HepG2 (cell line): ENCODE data around the gene RING1. TPM values are rescaled to one million over a fixed set of nuclear protein-coding genes. Genes with fewer than 3 reads are reported as not detected.
A peak's percentile ranks its signal among the peaks of the same experiment; 100 is the strongest.

Experiments
- ATAC-seq: fragments of 200-7000 bp; cut with Tn5 transposase; 3 replicates; pipeline ENCODE4 v1.9.1; 2020; ENCODE audit warnings: mild to moderate bottlenecking, moderate library complexity
- BruUV-seq: library from RNA; stranded (reverse); fragments of 400-500 nt; replicated peaks from 2 replicates; lab custom pipeline; 2021; lab: Mats Ljungman, UMichigan
- CTCF ChIA-PET: fragments of 300-600 bp; formaldehyde crosslinking; extraction: SDS; loops from one replicate; lab custom pipeline; 2021; ENCODE audit warnings: low total read pairs, inconsistent platforms, low intra/inter-chr PET ratio; lab: Yijun Ruan, JAX
- POLR2A ChIA-PET: fragments of 350-600 bp; sonication (Branson Sonifier 250); formaldehyde crosslinking; loops from one replicate; lab custom pipeline; 2020; ENCODE audit warnings: antibody characterized with exemption, inconsistent platforms; lab: Yijun Ruan, JAX
- DNase-seq: peaks from one replicate; pipeline ENCODE4 v3.0.0-alpha.2; 2015; ENCODE audit warnings: low spot score
- FAIRE-seq: peaks from 3 replicates; lab custom pipeline; 2011; peaks lifted over from hg19 to GRCh38; lab: Jason Lieb, UNC
- H2AFZ ChIP-seq: one replicate; pipeline ENCODE4 v1.6.1; 2011; ENCODE audit warnings: low read length, inconsistent platforms
- H3K27ac ChIP-seq: fragments of 300-600 bp; 3 replicates; pipeline ENCODE4 v1.8.0; 2011; ENCODE audit warnings: mixed run types, mild to moderate bottlenecking, mixed read lengths, low read length, inconsistent platforms; ENCODE audit not compliant: insufficient read depth; ENCODE audit errors: extremely low read length
- H3K27me3 ChIP-seq, 2 experiments: fragments of 200-600 bp in 1 of 2; 2 replicates in 1 of 2; 3 replicates in 1 of 2; pipeline versions ENCODE4 v1.6.0 to v1.8.0; 2011; ENCODE audit warnings: low read length in 2 of 2, mild to moderate bottlenecking in 2 of 2, moderate library complexity in 2 of 2, inconsistent platforms in 1 of 2; ENCODE audit not compliant: insufficient read depth in 2 of 2, control insufficient read depth in 1 of 2
- H3K36me3 ChIP-seq, 2 experiments: fragments of 200-600 bp in 1 of 2; replicated peaks in 1 of 2; 2 replicates in 1 of 2; 3 replicates in 1 of 2; pipeline versions ENCODE4 v1.5.1 to v1.8.0; 2011; ENCODE audit warnings: low read length in 2 of 2, inconsistent platforms in 1 of 2; ENCODE audit not compliant: insufficient read depth in 2 of 2, control insufficient read depth in 1 of 2
- H3K4me1 ChIP-seq: 2 replicates; pipeline ENCODE4 v1.5.1; 2012; ENCODE audit warnings: low read length, inconsistent platforms; ENCODE audit not compliant: insufficient read depth
- H3K4me2 ChIP-seq: 2 replicates; pipeline ENCODE4 v1.6.0; 2011; ENCODE audit warnings: low read depth, low read length, inconsistent platforms
- H3K4me3 ChIP-seq, 3 experiments: fragments of 200-600 bp in 1 of 3; sonication (generic), shearing (Covaris generic) in 1 of 3; replicated peaks in 1 of 3; 2 replicates each; pipeline ENCODE4 v1.5.1; 2011 to 2016; ENCODE audit warnings: low read length in 3 of 3, inconsistent platforms in 2 of 3, low read depth in 2 of 3, mild to moderate bottlenecking in 2 of 3, control low read depth in 1 of 3, mixed read lengths in 1 of 3; ENCODE audit not compliant: insufficient read depth in 1 of 3
- H3K79me2 ChIP-seq: one replicate; pipeline ENCODE4 v1.6.1; 2011; ENCODE audit warnings: low read length, inconsistent platforms; ENCODE audit not compliant: insufficient read depth
- H3K9ac ChIP-seq: 2 replicates; pipeline ENCODE4 v1.6.0; 2011; ENCODE audit warnings: mild to moderate bottlenecking, low read depth, low read length, inconsistent platforms; ENCODE audit not compliant: insufficient read depth
- H3K9me3 ChIP-seq: 2 replicates; pipeline ENCODE4 v1.5.1; 2012; ENCODE audit warnings: mild to moderate bottlenecking, low read length
- H4K20me1 ChIP-seq: 2 replicates; pipeline ENCODE4 v1.6.0; 2011; ENCODE audit warnings: inconsistent platforms, mild to moderate bottlenecking, low read length, moderate library complexity; ENCODE audit not compliant: insufficient read depth
- AGO2 ChIP-seq: fragments of 200-400 bp; formaldehyde crosslinking; optimal IDR thresholded peaks from 2 replicates; pipeline ENCODE3; 2017; ENCODE audit warnings: mild to moderate bottlenecking, low read depth, low read length, moderate library complexity
- EED ChIP-seq: sonication (generic); formaldehyde crosslinking; IDR thresholded peaks from 2 replicates; pipeline ENCODE4 v1.5.0; 2020; ENCODE audit warnings: mild to moderate bottlenecking, missing genetic modification reagents
- EZH2 ChIP-seq: conservative IDR thresholded peaks from 2 replicates; pipeline ENCODE4 v1.6.1; 2012; ENCODE audit warnings: mild to moderate bottlenecking, low read depth, low read length, moderate library complexity
- MTF1 ChIP-seq: sonication (generic); formaldehyde crosslinking; IDR thresholded peaks from 2 replicates; pipeline ENCODE4 v1.5.0; 2020; ENCODE audit warnings: missing genetic modification reagents
- PCBP2 ChIP-seq: fragments of 200-400 bp; formaldehyde crosslinking; optimal IDR thresholded peaks from 2 replicates; pipeline ENCODE3; 2018; ENCODE audit warnings: low read length, low read depth; ENCODE audit not compliant: poor library complexity, severe bottlenecking
- RFXANK ChIP-seq: IDR thresholded peaks from 2 replicates; pipeline ENCODE4 v1.6.1; 2016
- SP5 ChIP-seq: IDR thresholded peaks from 2 replicates; pipeline ENCODE4 v1.6.1; 2016; ENCODE audit warnings: low read depth, borderline replicate concordance
- U2AF2 ChIP-seq: fragments of 200-400 bp; formaldehyde crosslinking; IDR thresholded peaks from 2 replicates; pipeline ENCODE4 v1.6.1; 2017; ENCODE audit warnings: low read depth, mild to moderate bottlenecking, low read length
- ZNF225 ChIP-seq: sonication (generic); formaldehyde crosslinking; IDR thresholded peaks from 2 replicates; pipeline ENCODE4 v1.4.0; 2020; ENCODE audit warnings: mild to moderate bottlenecking, missing genetic modification reagents
- ZNF383 ChIP-seq: sonication (generic); formaldehyde crosslinking; IDR thresholded peaks from 2 replicates; pipeline ENCODE4 v1.4.0; 2020; ENCODE audit warnings: missing genetic modification reagents, mild to moderate bottlenecking, borderline replicate concordance
- ZNF550 ChIP-seq: sonication (generic); formaldehyde crosslinking; IDR thresholded peaks from 2 replicates; pipeline ENCODE4 v1.4.0; 2020; ENCODE audit warnings: mild to moderate bottlenecking, missing genetic modification reagents, borderline replicate concordance
- ZNF749 ChIP-seq: sonication (generic); formaldehyde crosslinking; IDR thresholded peaks from 2 replicates; pipeline ENCODE4 v1.8.0; 2022; ENCODE audit warnings: mild to moderate bottlenecking, missing genetic modification reagents, moderate library complexity, borderline replicate concordance
- ZNF850 ChIP-seq: sonication (generic); formaldehyde crosslinking; conservative IDR thresholded peaks from 2 replicates; pipeline ENCODE4 v1.9.0; 2021; ENCODE audit warnings: mild to moderate bottlenecking, missing genetic modification reagents
- WGBS: methylation state at CpG from one replicate; pipeline ENCODE4 v1.1.6; 2017; ENCODE audit warnings: low lambda C conversion rate; 5-methylcytosine and 5-hydroxymethylcytosine counted together
- in situ Hi-C: cut with HindIII; loops from 2 replicates; pipeline ENCODE4 v1.10.0; 2017; ENCODE audit warnings: low pct_unique_long_range_greater_than_20kb; ENCODE audit not compliant: extremely low pct_ligation_motif_present
- intact Hi-C: fragments of 100-400 bp; cut with micrococcal nuclease; formaldehyde crosslinking; loops from one replicate; pipeline ENCODE4 v1.10.0; 2022; ENCODE audit not compliant: unreplicated experiment
- polyA plus RNA-seq, 8 experiments: library from polyadenylated mRNA; depleted of rRNA in 3 of 8; stranded (reverse) in 7 of 8; unstranded in 1 of 8; fragments of >200 nt; fragmentation: Illumina TruSeq in 4 of 8; extraction: Trizol in 4 of 8; gene quantifications; 2 replicates each; pipeline versions ENCODE4 v1.2.1 to v1.2.3, GENCODE V29; 2011 to 2016; ENCODE audit warnings: low read depth in 4 of 8, missing spikeins in 1 of 8, mixed read lengths in 1 of 8; ENCODE audit not compliant: insufficient read depth in 1 of 8
- total RNA-seq, 5 experiments: library from RNA; depleted of rRNA; stranded (reverse); fragments of >200 nt; fragmentation: Illumina TruSeq; extraction: Trizol; gene quantifications; 2 replicates each; pipeline ENCODE4 v1.2.3, GENCODE V29; 2016; ENCODE audit warnings: low read depth in 1 of 5
- TF ChIP-seq, protein P1 (sequence below): sonication (generic); formaldehyde crosslinking; IDR thresholded peaks from 2 replicates; pipeline ENCODE4 v1.8.0; 2023; ENCODE audit warnings: mild to moderate bottlenecking, missing genetic modification reagents
- TF ChIP-seq, protein P2 (sequence below): sonication (generic); formaldehyde crosslinking; IDR thresholded peaks from 2 replicates; pipeline ENCODE4 v1.5.0; 2020; ENCODE audit warnings: missing genetic modification reagents
- TF ChIP-seq, protein P3 (sequence below): IDR thresholded peaks from 2 replicates; pipeline ENCODE4 v1.6.1; 2016; ENCODE audit warnings: missing compliant biosample characterization, missing genetic modification reagents, borderline replicate concordance
- TF ChIP-seq, protein P4 (sequence below): sonication (generic); formaldehyde crosslinking; IDR thresholded peaks from 2 replicates; pipeline ENCODE4 v1.5.1; 2020; ENCODE audit warnings: missing genetic modification reagents, mild to moderate bottlenecking, borderline replicate concordance
- TF ChIP-seq, protein P5 (sequence below): sonication (generic); formaldehyde crosslinking; IDR thresholded peaks from 2 replicates; pipeline ENCODE4 v1.5.1; 2020; ENCODE audit warnings: mild to moderate bottlenecking, moderate library complexity, missing genetic modification reagents

RING1 gene
- total and polyA plus RNA-seq, 2 of the 13 experiments (the other 11 are each of a cell fraction or from before 2014, with no cell fraction given), result 23.9 to 33.6 TPM

DNA sequence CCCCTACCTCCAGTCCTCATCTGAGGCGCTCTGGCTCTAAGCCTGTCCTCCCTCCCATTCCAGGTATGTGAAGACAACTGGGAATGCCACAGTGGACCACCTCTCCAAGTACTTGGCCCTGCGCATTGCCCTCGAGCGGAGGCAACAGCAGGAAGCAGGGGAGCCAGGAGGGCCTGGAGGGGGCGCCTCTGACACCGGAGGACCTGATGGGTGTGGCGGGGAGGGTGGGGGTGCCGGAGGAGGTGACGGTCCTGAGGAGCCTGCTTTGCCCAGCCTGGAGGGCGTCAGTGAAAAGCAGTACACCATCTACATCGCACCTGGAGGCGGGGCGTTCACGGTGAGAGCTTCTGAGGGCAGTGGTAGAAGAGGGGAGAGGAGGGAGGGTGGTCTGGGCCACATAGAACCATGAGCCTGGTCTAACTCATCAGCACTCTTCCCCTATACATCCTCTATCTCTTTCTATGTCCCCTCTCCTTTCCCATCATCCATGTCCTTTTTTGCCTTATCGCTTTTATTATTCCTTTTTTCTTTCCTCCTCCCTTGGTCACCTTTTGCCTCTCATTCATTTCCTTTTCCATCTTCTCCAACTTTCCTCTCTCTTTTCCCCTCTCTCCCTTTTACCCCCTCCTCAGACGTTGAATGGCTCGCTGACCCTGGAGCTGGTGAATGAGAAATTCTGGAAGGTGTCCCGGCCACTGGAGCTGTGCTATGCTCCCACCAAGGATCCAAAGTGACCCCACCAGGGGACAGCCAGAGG is 3.5 kb downstream of the RING1 start (continued):
- TF ChIP-seq, protein P1, sequence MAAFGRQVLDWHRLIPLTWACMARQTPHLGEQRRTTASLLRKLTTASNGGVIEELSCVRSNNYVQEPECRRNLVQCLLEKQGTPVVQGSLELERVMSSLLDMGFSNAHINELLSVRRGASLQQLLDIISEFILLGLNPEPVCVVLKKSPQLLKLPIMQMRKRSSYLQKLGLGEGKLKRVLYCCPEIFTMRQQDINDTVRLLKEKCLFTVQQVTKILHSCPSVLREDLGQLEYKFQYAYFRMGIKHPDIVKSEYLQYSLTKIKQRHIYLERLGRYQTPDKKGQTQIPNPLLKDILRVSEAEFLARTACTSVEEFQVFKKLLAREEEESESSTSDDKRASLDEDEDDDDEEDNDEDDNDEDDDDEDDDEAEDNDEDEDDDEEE (CRISPR knock-in tag), result no peak
- TF ChIP-seq RFXANK (CRISPR knock-in tag) (no peak), ZNF225 (CRISPR knock-in tag) (no peak)

DNA sequence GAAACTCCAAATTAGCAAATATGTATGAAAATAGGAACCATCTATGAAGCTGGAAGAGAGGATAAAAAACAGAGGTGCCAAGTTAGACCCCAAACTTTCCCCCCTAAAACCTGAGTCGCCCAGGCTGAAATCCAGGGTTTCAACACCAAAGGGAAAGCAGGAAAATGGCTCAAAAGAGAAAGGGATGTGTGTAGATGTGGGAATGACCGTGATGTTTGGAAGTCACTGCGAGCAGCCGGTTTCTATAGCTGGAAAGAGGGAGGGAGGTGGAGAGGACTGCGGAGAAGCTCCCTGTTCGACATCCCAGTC is 4.5 kb downstream of the RING1 start:
- no TSS peak for BruUV-seq
- POLR2A ChIA-PET, result interaction anchor here (1.2 to 1.4 kb wide), 2 partner anchors 14 to 35 kb away, joined by 6 to 9 read pairs; no protein-coding TSS in a partner anchor
- intact Hi-C loops (no loop called here), in situ Hi-C loops (no loop called here)
- no peaks in the 10 kb centered on the region for H4K20me1 ChIP-seq
- H2AFZ ChIP-seq, result no peak overlapping the region
- 56% methylated on average over 6 of the region's 6 CpGs for WGBS
- peaks cover 9 to 41% of the 10 kb centered on the region in 2 experiments; a peak in 4 of 5 replicates for H3K27me3 ChIP-seq
- CTCF ChIA-PET, result no interaction called here
- FAIRE-seq, result no peak
- H3K4me1 ChIP-seq, result peaks cover 31% of the 10 kb centered on the region
- H3K4me3 ChIP-seq, result peak overlapping the region in 2 of 3 experiments; percentile 50 to 66; a peak in 4 of 6 replicates
- no peak for DNase-seq
- peak overlapping the region; percentile 82 for H3K4me2 ChIP-seq
- peak overlapping the region; percentile 50 for H3K9ac ChIP-seq
- no peak overlapping the region for H3K27ac ChIP-seq
- H3K79me2 ChIP-seq, result peaks cover 2% of the 10 kb centered on the region
- no peaks in the 10 kb centered on the region for H3K9me3 ChIP-seq
- no peak for ATAC-seq
- H3K36me3 ChIP-seq, result peaks cover 2 to 9% of the 10 kb centered on the region in 2 experiments; a peak in 4 of 5 replicates
- TF ChIP-seq, protein P2, sequence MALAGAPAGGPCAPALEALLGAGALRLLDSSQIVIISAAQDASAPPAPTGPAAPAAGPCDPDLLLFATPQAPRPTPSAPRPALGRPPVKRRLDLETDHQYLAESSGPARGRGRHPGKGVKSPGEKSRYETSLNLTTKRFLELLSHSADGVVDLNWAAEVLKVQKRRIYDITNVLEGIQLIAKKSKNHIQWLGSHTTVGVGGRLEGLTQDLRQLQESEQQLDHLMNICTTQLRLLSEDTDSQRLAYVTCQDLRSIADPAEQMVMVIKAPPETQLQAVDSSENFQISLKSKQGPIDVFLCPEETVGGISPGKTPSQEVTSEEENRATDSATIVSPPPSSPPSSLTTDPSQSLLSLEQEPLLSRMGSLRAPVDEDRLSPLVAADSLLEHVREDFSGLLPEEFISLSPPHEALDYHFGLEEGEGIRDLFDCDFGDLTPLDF (CRISPR knock-in tag), result no peak
- TF ChIP-seq ZNF550 (CRISPR knock-in tag) (no peak), MTF1 (CRISPR knock-in tag) (no peak), ZNF749 (no peak), ZNF383 (CRISPR knock-in tag) (no peak), EED (CRISPR knock-in tag) (no peak), PCBP2 (no peak), AGO2 (no peak), SP5 (CRISPR knock-in tag) (no peak), U2AF2 (no peak), ZNF850 (no peak), EZH2 (no peak)
- TF ChIP-seq, protein P3, sequence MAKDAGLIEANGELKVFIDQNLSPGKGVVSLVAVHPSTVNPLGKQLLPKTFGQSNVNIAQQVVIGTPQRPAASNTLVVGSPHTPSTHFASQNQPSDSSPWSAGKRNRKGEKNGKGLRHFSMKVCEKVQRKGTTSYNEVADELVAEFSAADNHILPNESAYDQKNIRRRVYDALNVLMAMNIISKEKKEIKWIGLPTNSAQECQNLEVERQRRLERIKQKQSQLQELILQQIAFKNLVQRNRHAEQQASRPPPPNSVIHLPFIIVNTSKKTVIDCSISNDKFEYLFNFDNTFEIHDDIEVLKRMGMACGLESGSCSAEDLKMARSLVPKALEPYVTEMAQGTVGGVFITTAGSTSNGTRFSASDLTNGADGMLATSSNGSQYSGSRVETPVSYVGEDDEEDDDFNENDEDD, result no peak
- TF ChIP-seq, protein P4, sequence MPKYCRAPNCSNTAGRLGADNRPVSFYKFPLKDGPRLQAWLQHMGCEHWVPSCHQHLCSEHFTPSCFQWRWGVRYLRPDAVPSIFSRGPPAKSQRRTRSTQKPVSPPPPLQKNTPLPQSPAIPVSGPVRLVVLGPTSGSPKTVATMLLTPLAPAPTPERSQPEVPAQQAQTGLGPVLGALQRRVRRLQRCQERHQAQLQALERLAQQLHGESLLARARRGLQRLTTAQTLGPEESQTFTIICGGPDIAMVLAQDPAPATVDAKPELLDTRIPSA (CRISPR knock-in tag), result no peak
- TF ChIP-seq, protein P5, sequence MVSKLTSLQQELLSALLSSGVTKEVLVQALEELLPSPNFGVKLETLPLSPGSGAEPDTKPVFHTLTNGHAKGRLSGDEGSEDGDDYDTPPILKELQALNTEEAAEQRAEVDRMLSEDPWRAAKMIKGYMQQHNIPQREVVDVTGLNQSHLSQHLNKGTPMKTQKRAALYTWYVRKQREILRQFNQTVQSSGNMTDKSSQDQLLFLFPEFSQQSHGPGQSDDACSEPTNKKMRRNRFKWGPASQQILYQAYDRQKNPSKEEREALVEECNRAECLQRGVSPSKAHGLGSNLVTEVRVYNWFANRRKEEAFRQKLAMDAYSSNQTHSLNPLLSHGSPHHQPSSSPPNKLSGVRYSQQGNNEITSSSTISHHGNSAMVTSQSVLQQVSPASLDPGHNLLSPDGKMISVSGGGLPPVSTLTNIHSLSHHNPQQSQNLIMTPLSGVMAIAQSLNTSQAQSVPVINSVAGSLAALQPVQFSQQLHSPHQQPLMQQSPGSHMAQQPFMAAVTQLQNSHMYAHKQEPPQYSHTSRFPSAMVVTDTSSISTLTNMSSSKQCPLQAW, result no peak
